Mesendoderm (in vitro differentiated cells): ENCODE measurements around the gene MAST1.

Experiments used
- DNase-seq: peaks from one replicate; pipeline ENCODE4 v3.0.0; 2013
- H2AK5ac ChIP-seq: 2 replicates; pipeline ENCODE4 v1.6.1; 2013; ENCODE audit warnings: low read length, inconsistent platforms
- H2BK120ac ChIP-seq: 2 replicates; pipeline ENCODE4 v1.6.1; 2013; ENCODE audit warnings: low read depth, mild to moderate bottlenecking, low read length, moderate library complexity, mixed read lengths
- H2BK15ac ChIP-seq: replicated peaks from 2 replicates; pipeline ENCODE4 v1.6.1; 2013; ENCODE audit warnings: low read depth, mild to moderate bottlenecking, moderate library complexity
- H2BK5ac ChIP-seq: 2 replicates; pipeline ENCODE4 v1.6.1; 2013; ENCODE audit warnings: low read length, inconsistent platforms
- H3K18ac ChIP-seq: 2 replicates; pipeline ENCODE4 v1.6.1; 2013; ENCODE audit warnings: mild to moderate bottlenecking, low read length, mixed read lengths
- H3K23ac ChIP-seq: one replicate; pipeline ENCODE4 v1.6.1; 2013; ENCODE audit warnings: low read length
- H3K27ac ChIP-seq: 2 replicates; pipeline ENCODE4 v1.5.1; 2013; ENCODE audit warnings: low read depth, mild to moderate bottlenecking, inconsistent platforms, low read length, moderate library complexity
- H3K27me3 ChIP-seq: 2 replicates; pipeline ENCODE4 v1.6.1; 2013; ENCODE audit warnings: low read length, control low read depth, mild to moderate bottlenecking, inconsistent platforms; ENCODE audit not compliant: insufficient read depth, poor library complexity
- H3K36me3 ChIP-seq: 2 replicates; pipeline ENCODE4 v1.6.1; 2013; ENCODE audit warnings: low read length, inconsistent platforms; ENCODE audit not compliant: control insufficient read depth, insufficient read depth
- H3K4ac ChIP-seq: one replicate; pipeline ENCODE4 v1.6.1; 2013; ENCODE audit warnings: low read depth, mild to moderate bottlenecking, low read length, moderate library complexity
- H3K4me1 ChIP-seq: 2 replicates; pipeline ENCODE4 v1.6.1; 2013; ENCODE audit warnings: low read depth, low read length, inconsistent platforms; ENCODE audit not compliant: control insufficient read depth
- H3K4me2 ChIP-seq: 2 replicates; pipeline ENCODE4 v1.6.1; 2013; ENCODE audit warnings: low read length
- H3K4me3 ChIP-seq: 2 replicates; pipeline ENCODE4 v1.5.1; 2013; ENCODE audit warnings: mild to moderate bottlenecking, low read length
- H3K56ac ChIP-seq: one replicate; pipeline ENCODE4 v1.6.1; 2013; ENCODE audit warnings: low read length
- H3K79me1 ChIP-seq: 2 replicates; pipeline ENCODE4 v1.6.1; 2013; ENCODE audit warnings: low read length, inconsistent platforms
- H3K79me2 ChIP-seq: 2 replicates; pipeline ENCODE4 v1.6.1; 2013; ENCODE audit warnings: mild to moderate bottlenecking, low read length; ENCODE audit not compliant: control insufficient read depth, insufficient read depth
- H3K9ac ChIP-seq: 2 replicates; pipeline ENCODE4 v1.6.1; 2013; ENCODE audit warnings: low read length, inconsistent platforms
- H4K5ac ChIP-seq: one replicate; pipeline ENCODE4 v1.6.1; 2013; ENCODE audit warnings: low read length
- H4K8ac ChIP-seq: one replicate; pipeline ENCODE4 v1.6.1; 2013; ENCODE audit warnings: low read depth, mild to moderate bottlenecking, control low read depth, low read length, moderate library complexity
- WGBS: extraction: QIAGEN DNeasy Blood & Tissue Kit; methylation state at CpG from one replicate; pipeline ENCODE4 v1.1.7; 2013; ENCODE audit warnings: low lambda C conversion rate, missing lambda C conversion rate; ENCODE audit not compliant: insufficient coverage; ENCODE audit errors: extremely low coverage; 5-methylcytosine and 5-hydroxymethylcytosine counted together

The MAST1 gene

GRCh38 chr19:12871681-12872080 is 33.4 kb downstream of the MAST1 start:
- Histone ChIP-seq H2BK15ac (no peak overlapping the region), H2BK120ac (no peak overlapping the region), H4K8ac (no peak overlapping the region), H3K79me2 (no peaks in the 10 kb centered on the region), H3K27ac (no peak overlapping the region), H3K4ac (no peak overlapping the region), H3K4me2 (no peak overlapping the region), H3K56ac (no peak overlapping the region), H3K4me1 (no peaks in the 10 kb centered on the region), H3K23ac (no peak overlapping the region), H3K79me1 (no peaks in the 10 kb centered on the region), H3K9ac (no peak overlapping the region), H4K5ac (no peak overlapping the region), H3K36me3 (no peaks in the 10 kb centered on the region), H2BK5ac (no peak overlapping the region), H3K27me3 (no peaks in the 10 kb centered on the region), H3K4me3 (no peak overlapping the region), H2AK5ac (no peak overlapping the region), H3K18ac (no peak overlapping the region)
- no peak for DNase-seq
- WGBS, result no CpG with 5 or more reads among the region's 3 CpGs

GRCh38 chr19:12872255-12872654 is 33.9 kb downstream of the MAST1 start:
- Histone ChIP-seq H3K27me3 (no peaks in the 10 kb centered on the region), H3K4ac (no peak overlapping the region), H4K8ac (no peak overlapping the region), H3K23ac (no peak overlapping the region), H3K4me1 (no peaks in the 10 kb centered on the region), H3K79me1 (no peaks in the 10 kb centered on the region), H3K27ac (no peak overlapping the region), H3K79me2 (no peaks in the 10 kb centered on the region), H2BK120ac (no peak overlapping the region), H3K4me3 (no peak overlapping the region), H2AK5ac (no peak overlapping the region), H3K9ac (no peak overlapping the region), H3K18ac (no peak overlapping the region), H2BK15ac (no peak overlapping the region), H3K36me3 (no peaks in the 10 kb centered on the region), H4K5ac (no peak overlapping the region), H3K56ac (no peak overlapping the region), H3K4me2 (no peak overlapping the region), H2BK5ac (no peak overlapping the region)
- DNase-seq, result peak; percentile 35
- no CpG with 5 or more reads among the region's 5 CpGs for WGBS

GRCh38 chr19:12872941-12873890 is 34.9 kb downstream of the MAST1 start:
- Histone ChIP-seq H2AK5ac (no peak overlapping the region), H2BK120ac (no peak overlapping the region), H4K5ac (no peak overlapping the region), H3K18ac (no peak overlapping the region), H3K79me2 (no peaks in the 10 kb centered on the region), H3K4me1 (no peaks in the 10 kb centered on the region), H3K27ac (no peak overlapping the region), H3K27me3 (no peaks in the 10 kb centered on the region), H2BK15ac (no peak overlapping the region), H3K4me3 (no peak overlapping the region), H3K36me3 (no peaks in the 10 kb centered on the region), H3K56ac (no peak overlapping the region), H3K9ac (no peak overlapping the region), H3K79me1 (no peaks in the 10 kb centered on the region), H3K4me2 (no peak overlapping the region), H3K4ac (no peak overlapping the region), H3K23ac (no peak overlapping the region), H2BK5ac (no peak overlapping the region), H4K8ac (no peak overlapping the region)
- peak; percentile 66 for DNase-seq
- WGBS, result no CpG with 5 or more reads among the region's 70 CpGs

GRCh38 chr19:12873891-12874745 is 35.8 kb downstream of the MAST1 start:
- Histone ChIP-seq H2AK5ac (no peak overlapping the region), H3K27ac (no peak overlapping the region), H3K79me2 (no peaks in the 10 kb centered on the region), H2BK15ac (no peak overlapping the region), H3K27me3 (no peaks in the 10 kb centered on the region), H3K4me1 (no peaks in the 10 kb centered on the region), H2BK5ac (no peak overlapping the region), H4K5ac (no peak overlapping the region), H3K9ac (no peak overlapping the region), H3K23ac (no peak overlapping the region), H3K79me1 (no peaks in the 10 kb centered on the region), H3K56ac (no peak overlapping the region), H3K36me3 (no peaks in the 10 kb centered on the region), H3K4me2 (no peak overlapping the region), H3K4ac (no peak overlapping the region), H3K18ac (no peak overlapping the region), H4K8ac (no peak overlapping the region), H3K4me3 (no peak overlapping the region), H2BK120ac (no peak overlapping the region)
- no CpG with 5 or more reads among the region's 86 CpGs for WGBS
- no peak for DNase-seq

- no peak overlapping the region for H3K4me3 ChIP-seq
- no peak overlapping the region for H4K5ac ChIP-seq
- H2AK5ac ChIP-seq, result no peak overlapping the region
- H3K79me2 ChIP-seq, result no peaks in the 10 kb centered on the region
- H3K56ac ChIP-seq, result no peak overlapping the region
- H3K23ac ChIP-seq, result no peak overlapping the region
- H3K27me3 ChIP-seq, result no peaks in the 10 kb centered on the region
- no peaks in the 10 kb centered on the region for H3K79me1 ChIP-seq
- H3K4me1 ChIP-seq, result no peaks in the 10 kb centered on the region
- no peaks in the 10 kb centered on the region for H3K36me3 ChIP-seq
- DNase-seq, result no peak
- no peak overlapping the region for H3K9ac ChIP-seq
- H3K4ac ChIP-seq, result no peak overlapping the region
- H2BK5ac ChIP-seq, result no peak overlapping the region
- no CpG with 5 or more reads among the region's 6 CpGs for WGBS
- no peak overlapping the region for H4K8ac ChIP-seq
- H3K18ac ChIP-seq, result no peak overlapping the region
- H3K27ac ChIP-seq, result no peak overlapping the region
- no peak overlapping the region for H2BK120ac ChIP-seq
- no peak overlapping the region for H2BK15ac ChIP-seq
- no peak overlapping the region for H3K4me2 ChIP-seq
Measured at GRCh38 chr19:12875086-12875485, 36.8 kb downstream of the MAST1 start.
